HG03039 (cell line): ENCODE data around the gene AGAP2.
"Not testable (repeated sequence)": the region's sequence is repeated elsewhere in the genome, so short reads cannot be mapped to it uniquely, and the experiment has no call there.

Source experiments
- ATAC-seq: cut with Tn5 transposase; IDR thresholded peaks from one replicate; pipeline ENCODE4 v1.9.1; 2021; ENCODE audit warnings: mild to moderate bottlenecking, moderate library complexity; ENCODE audit not compliant: unreplicated experiment

AGAP2 gene

DNA sequence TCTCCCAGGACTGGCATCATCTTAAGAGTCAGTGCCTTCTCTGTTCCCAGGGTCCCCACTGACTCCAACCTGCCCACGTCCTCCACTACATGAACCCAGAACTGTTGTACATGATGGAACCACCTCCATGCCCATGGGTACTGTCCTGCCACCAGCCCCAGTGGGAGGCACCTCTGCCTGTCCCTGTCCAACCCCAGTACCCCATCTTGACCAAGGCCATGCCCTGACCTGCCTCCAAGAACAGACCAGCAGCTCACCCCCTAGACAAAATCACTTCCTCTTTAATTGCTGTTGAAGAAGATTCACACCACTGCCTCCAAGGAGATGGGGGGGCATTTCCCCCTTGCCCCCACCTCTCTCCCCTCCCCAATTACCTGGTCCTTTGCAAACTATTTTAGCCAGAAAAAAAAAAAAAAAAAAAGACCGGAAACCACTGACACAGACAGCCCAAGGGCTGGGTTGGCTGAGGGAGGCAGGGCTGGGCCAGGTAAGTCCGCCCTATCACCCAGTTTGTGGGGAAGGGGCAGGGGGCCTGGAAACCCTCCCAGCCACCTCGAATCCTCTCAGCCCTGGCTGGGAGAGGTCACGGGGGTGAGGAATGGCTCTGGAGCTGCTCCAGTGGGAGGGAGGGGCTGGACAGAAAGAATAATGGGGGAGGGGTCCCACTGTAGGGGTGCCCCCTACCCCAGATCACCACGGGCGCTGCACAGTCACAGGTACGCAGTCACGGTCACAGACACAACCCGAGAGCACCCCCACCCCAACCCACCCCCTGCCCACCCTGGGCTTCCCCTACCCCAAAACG, 13.4 kb downstream of the AGAP2 start:
- ATAC-seq: no peak

DNA sequence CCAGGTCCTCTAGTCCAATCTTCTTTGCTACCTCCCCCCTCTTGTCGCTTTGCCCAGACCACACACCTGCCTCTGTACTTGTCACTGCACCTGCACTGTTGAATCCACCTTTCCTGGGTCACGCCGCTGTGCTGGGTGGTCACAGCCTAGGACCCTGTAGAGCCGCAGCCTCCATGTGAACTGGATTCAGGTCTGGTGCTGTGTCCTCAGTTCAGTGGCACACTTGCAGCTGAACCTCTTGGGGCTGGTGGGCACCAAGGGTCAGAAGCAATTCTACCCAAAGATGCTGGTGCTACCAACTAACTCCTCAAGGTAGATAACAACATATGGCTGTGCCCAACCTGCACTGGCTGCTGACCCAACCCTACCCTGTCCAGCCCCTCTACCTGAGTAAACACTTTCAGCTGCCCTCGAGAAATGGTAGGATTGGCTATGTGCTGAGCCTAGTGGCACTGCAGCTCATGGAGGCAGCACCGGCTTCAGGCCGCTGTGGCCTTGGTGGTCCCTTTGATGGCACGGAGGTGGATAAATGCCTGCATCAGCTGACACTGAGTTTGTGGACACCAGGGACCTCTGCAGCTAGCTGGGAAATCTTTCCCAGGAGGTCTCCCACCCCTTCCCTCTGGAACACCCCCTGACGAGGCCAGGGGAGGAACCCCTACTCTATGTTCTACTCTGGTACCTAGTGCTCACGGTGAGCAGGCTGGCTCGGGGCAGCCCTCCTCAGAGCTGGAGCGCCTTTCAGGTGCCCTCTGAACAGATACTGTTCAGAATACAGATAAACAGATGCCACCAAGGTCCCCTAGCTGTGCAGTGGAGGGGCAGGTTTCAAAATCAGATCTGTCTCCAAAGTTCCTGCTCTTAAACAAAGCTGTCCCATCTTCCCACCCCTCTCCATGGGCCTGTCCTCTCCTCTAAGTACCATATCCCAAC, 14.3 kb downstream of the AGAP2 start:
- no peak for ATAC-seq

GRCh38 chr12:57723630-57723962, 14.9 kb downstream of the AGAP2 start:
- ATAC-seq: no peak

- ATAC-seq: no peak
These were observed 15.6 kb downstream of the AGAP2 start for GRCh38 chr12:57722716-57723629.

GRCh38 chr12:57721846-57722608, 16.5 kb downstream of the AGAP2 start:
- ATAC-seq: not testable (repeated sequence)

DNA sequence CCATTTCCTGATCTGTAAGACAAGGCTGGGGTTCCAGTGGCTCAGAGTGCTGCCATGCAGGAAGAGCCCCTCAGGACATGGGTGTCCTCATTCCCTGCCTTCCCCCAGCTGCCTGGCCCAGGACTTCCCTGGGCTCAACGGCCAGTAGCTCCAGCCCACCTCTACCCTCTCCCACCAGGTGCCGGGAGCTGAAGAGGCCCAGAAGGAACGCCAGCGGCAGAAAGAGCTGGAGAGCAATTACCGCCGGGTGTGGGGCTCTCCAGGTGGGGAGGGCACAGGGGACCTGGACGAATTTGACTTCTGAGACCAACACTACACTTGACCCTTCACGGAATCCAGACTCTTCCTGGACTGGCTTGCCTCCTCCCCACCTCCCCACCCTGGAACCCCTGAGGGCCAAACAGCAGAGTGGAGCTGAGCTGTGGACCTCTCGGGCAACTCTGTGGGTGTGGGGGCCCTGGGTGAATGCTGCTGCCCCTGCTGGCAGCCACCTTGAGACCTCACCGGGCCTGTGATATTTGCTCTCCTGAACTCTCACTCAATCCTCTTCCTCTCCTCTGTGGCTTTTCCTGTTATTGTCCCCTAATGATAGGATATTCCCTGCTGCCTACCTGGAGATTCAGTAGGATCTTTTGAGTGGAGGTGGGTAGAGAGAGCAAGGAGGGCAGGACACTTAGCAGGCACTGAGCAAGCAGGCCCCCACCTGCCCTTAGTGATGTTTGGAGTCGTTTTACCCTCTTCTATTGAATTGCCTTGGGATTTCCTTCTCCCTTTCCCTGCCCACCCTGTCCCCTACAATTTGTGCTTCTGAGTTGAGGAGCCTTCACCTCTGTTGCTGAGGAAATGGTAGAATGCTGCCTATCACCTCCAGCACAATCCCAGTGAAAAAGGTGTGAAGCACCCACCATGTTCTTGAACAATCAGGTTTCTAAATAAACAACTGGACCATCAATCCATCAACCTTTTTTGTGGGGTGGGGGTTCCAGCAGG, 17.6 kb downstream of the AGAP2 start:
- ATAC-seq: no peak

GRCh38 chr12:57719777-57720605, 18.6 kb downstream of the AGAP2 start:
- no peak for ATAC-seq

- no peak for ATAC-seq
These were observed 19.7 kb downstream of the AGAP2 start for GRCh38 chr12:57718641-57719528.

DNA sequence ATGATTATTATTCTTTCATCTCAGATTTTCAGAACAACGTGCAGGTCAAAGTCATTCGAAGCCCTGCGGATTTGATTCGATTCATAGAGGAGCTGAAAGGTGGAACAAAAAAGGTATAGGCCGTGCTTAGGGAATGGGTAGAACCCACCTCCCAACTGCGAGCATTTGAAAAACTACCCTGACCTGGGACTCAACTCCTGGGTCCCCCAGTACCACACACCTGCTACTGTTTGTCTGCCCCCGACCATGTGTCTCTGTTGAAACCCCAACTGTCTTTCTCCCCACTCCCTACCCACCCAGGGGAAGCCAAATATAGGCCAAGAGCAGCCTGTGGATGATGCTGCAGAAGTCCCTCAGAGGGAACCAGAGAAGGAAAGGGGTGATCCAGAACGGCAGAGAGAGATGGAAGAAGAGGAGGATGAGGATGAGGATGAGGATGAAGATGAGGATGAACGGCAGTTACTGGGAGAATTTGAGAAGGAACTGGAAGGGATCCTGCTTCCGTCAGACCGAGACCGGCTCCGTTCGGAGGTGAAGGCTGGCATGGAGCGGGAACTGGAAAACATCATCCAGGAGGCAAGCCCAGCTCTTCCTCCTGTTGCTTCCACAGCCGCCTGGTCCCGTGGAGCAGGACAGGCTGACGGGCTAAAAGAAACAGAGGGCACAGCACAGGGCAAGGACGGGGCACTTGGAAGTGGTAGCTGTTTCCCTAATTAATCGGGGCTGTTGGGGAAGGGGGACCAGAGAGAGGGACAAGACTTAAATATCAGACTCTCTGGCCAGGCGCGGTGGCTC, 20.5 kb downstream of the AGAP2 start:
- ATAC-seq: no peak

DNA sequence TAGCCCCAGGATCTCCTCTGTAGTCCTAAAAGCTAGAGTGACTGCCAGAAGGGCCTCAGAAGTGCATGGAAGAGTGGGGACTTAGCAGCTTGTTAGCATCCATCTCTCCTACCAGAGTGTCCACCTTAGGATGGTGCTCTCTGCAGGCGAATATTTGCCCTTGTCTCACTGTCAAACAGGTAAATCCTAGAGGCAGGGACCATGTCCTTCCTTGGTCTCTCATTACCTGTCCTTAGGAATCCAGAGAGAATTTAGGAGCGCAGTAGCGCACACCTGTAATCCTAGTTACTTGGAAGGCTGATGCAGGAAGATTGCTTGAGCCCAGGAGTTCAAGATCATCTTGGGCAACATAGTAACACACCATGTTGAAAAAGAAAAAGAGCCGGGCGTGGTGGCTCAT, 21.4 kb downstream of the AGAP2 start:
- ATAC-seq: no peak

GRCh38 chr12:57716305-57716704, 22.2 kb downstream of the AGAP2 start:
- ATAC-seq: no peak

DNA sequence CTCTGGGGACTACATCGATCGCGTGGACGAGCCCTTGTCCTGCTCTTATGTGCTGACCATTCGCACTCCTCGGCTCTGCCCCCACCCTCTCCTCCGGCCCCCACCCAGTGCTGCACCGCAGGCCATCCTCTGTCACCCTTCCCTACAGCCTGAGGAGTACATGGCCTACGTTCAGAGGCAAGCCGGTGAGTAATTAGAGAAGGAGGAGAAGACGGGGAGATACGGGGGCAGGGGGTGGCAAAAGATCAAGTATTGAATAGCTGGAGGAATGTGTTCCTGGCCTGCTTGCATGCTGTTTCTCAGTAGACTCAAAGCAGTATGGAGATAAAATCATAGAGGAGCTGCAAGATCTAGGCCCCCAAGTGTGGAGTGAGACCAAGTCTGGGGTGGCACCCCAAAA, 22.8 kb downstream of the AGAP2 start:
- ATAC-seq: no peak

GRCh38 chr12:57715036-57715748, 23.4 kb downstream of the AGAP2 start:
- ATAC-seq: not testable (repeated sequence)

DNA sequence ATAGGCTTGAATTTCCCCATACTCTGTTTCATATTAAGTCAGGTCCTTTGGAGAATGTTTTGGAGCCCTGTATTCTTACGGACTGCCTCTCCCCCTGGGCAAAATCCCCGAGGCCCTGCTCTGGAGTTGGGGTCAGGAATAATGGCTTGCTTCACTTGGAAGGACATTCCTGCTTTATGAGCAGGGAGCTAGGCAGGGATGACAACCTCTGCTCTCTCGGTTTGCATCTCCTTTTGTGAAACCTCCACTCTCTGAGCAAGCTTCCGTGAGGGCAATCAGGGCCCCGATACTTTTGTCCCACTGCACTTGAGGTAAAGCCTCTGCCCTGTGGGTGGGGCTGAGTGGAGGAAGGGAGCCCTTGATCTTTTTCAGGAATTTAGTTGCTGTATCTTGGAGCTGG, 25.3 kb downstream of the AGAP2 start:
- no peak for ATAC-seq

- ATAC-seq: no peak
These were observed 25.8 kb downstream of the AGAP2 start for GRCh38 chr12:57712701-57713100.

GRCh38 chr12:57708296-57708695, 30.2 kb downstream of the AGAP2 start:
- ATAC-seq: no peak
